A549 (cell line): ENCODE measurements around the gene CCNI. TPM values are rescaled to one million over a fixed set of nuclear protein-coding genes. Genes with fewer than 3 reads are reported as not detected.

ENCODE experiments used
- ATAC-seq, 2 experiments: fragments of 200-7000 bp in 1 of 2; fragments of >200 bp in 1 of 2; cut with Nextera tagmentation in 1 of 2; cut with Tn5 transposase in 1 of 2; 3 replicates each; pipeline versions ENCODE4 v1.8.0 to v1.9.1; 2018 to 2020; ENCODE audit warnings: mild to moderate bottlenecking in 1 of 2, moderate library complexity in 1 of 2
- CTCF ChIA-PET: fragments of 300-600 bp; sonication (Branson Sonifier 250); formaldehyde crosslinking; extraction: SDS; loops from one replicate; lab custom pipeline; 2021; ENCODE audit warnings: antibody characterized with exemption, inconsistent platforms; lab: Yijun Ruan, JAX
- POLR2A ChIA-PET: fragments of 350-600 bp; formaldehyde crosslinking; extraction: SDS; loops from one replicate; lab custom pipeline; 2021; ENCODE audit warnings: antibody characterized with exemption, inconsistent platforms; lab: Yijun Ruan, JAX
- DNase-seq, 2 experiments: peaks; one replicate each; pipeline versions ENCODE4 v3.0.0 to v3.0.0-alpha.2; 2011 to 2016; ENCODE audit warnings: low read depth in 1 of 2, low spot score in 1 of 2
- FAIRE-seq: peaks from 2 replicates; lab custom pipeline; 2011; peaks lifted over from hg19 to GRCh38; lab: Jason Lieb, UNC
- H3K27ac ChIP-seq, 2 experiments: fragments of >200 bp; sonication (Bioruptor Twin); formaldehyde crosslinking; 3 replicates each; pipeline ENCODE4 v1.5.1; 2016 to 2017
- H3K4me1 ChIP-seq: fragments of >200 bp; sonication (Bioruptor Twin); formaldehyde crosslinking; 3 replicates; pipeline ENCODE4 v1.6.1; 2016
- H3K4me2 ChIP-seq: fragments of >200 bp; sonication (Bioruptor Twin); formaldehyde crosslinking; 3 replicates; pipeline ENCODE4 v1.6.1; 2016
- H3K4me3 ChIP-seq: fragments of >200 bp; sonication (Bioruptor Twin); formaldehyde crosslinking; 3 replicates; pipeline ENCODE4 v1.5.1; 2016
- H3K9me3 ChIP-seq: fragments of >200 bp; sonication (Bioruptor Twin); formaldehyde crosslinking; 3 replicates; pipeline ENCODE4 v1.6.1; 2016
- ATOH8 ChIP-seq: fragments of 250-450 bp; sonication (Bioruptor Pico); IDR thresholded peaks from 2 replicates; pipeline ENCODE4 v1.5.0; 2020; ENCODE audit warnings: low read depth, mild to moderate bottlenecking, moderate library complexity
- BHLHE40 ChIP-seq: IDR thresholded peaks from 2 replicates; pipeline ENCODE4 v1.6.1; 2012; ENCODE audit warnings: low read depth, low read length, inconsistent platforms
- CBX8 ChIP-seq: fragments of 200-600 bp; sonication (generic); IDR thresholded peaks from 2 replicates; pipeline ENCODE4 v1.6.1; 2016
- CEBPB ChIP-seq, 2 experiments: fragments of >200 bp in 1 of 2; sonication (Bioruptor Twin) in 1 of 2; formaldehyde crosslinking in 1 of 2; IDR thresholded peaks; 2 replicates each; pipeline ENCODE4 v1.6.1; 2012 to 2016
- CHD4 ChIP-seq: fragments of 200-600 bp; sonication (generic); IDR thresholded peaks from 2 replicates; pipeline ENCODE4 v1.6.1; 2016; ENCODE audit warnings: antibody characterized with exemption, mild to moderate bottlenecking, borderline replicate concordance
- EHMT2 ChIP-seq: fragments of 200-600 bp; sonication (generic); IDR thresholded peaks from 2 replicates; pipeline ENCODE4 v1.6.1; 2016; ENCODE audit warnings: antibody characterized with exemption, low read depth, mild to moderate bottlenecking, moderate library complexity
- EP300 ChIP-seq, 2 experiments: fragments of >200 bp; sonication (Bioruptor Twin); formaldehyde crosslinking; IDR thresholded peaks; 2 replicates in 1 of 2; 3 replicates in 1 of 2; pipeline ENCODE4 v1.6.1; 2016 to 2017
- ESRRA ChIP-seq: fragments of 150-350 bp; IDR thresholded peaks from 2 replicates; pipeline ENCODE4 v1.6.1; 2014; ENCODE audit warnings: mild to moderate bottlenecking, low read length, borderline replicate concordance
- FOSL2 ChIP-seq, 2 experiments: fragments of 450-650 bp in 1 of 2; fragments of >200 bp in 1 of 2; sonication (Bioruptor Twin) in 1 of 2; formaldehyde crosslinking; IDR thresholded peaks; 2 replicates each; pipeline versions ENCODE4 v1.5.0 to v1.6.1; 2016 to 2020; ENCODE audit warnings: mild to moderate bottlenecking in 1 of 2, moderate library complexity in 1 of 2
- HDAC2 ChIP-seq: fragments of 200-600 bp; sonication (generic); IDR thresholded peaks from 2 replicates; pipeline ENCODE4 v1.6.1; 2016
- HOXA7 ChIP-seq: fragments of 250-450 bp; sonication (Bioruptor Pico); IDR thresholded peaks from 2 replicates; pipeline ENCODE4 v1.5.0; 2020; ENCODE audit warnings: mild to moderate bottlenecking, moderate library complexity
- HOXB13 ChIP-seq: fragments of 250-450 bp; sonication (Bioruptor Pico); IDR thresholded peaks from 2 replicates; pipeline ENCODE4 v1.5.0; 2020; ENCODE audit warnings: low read depth, mild to moderate bottlenecking, moderate library complexity
- HOXB5 ChIP-seq: fragments of 250-450 bp; sonication (Bioruptor Pico); IDR thresholded peaks from 2 replicates; pipeline ENCODE4 v1.5.0; 2020; ENCODE audit warnings: mild to moderate bottlenecking, moderate library complexity
- KDM5A ChIP-seq: fragments of 200-600 bp; sonication (generic); IDR thresholded peaks from 2 replicates; pipeline ENCODE4 v1.6.1; 2016; ENCODE audit warnings: antibody characterized with exemption, mild to moderate bottlenecking
- MYC ChIP-seq: IDR thresholded peaks from 2 replicates; pipeline ENCODE4 v1.6.1; 2012; ENCODE audit warnings: mild to moderate bottlenecking, inconsistent platforms, low read length, improper control_type of control experiment, borderline replicate concordance
- POLR2A ChIP-seq: IDR thresholded peaks from 2 replicates; pipeline ENCODE4 v1.6.1; 2012; ENCODE audit warnings: mild to moderate bottlenecking, low read length
- SMC3 ChIP-seq: fragments of >200 bp; sonication (Bioruptor Twin); formaldehyde crosslinking; IDR thresholded peaks from 3 replicates; pipeline ENCODE4 v1.6.1; 2018; ENCODE audit warnings: inconsistent platforms
- SREBF2 ChIP-seq: fragments of 450-650 bp; IDR thresholded peaks from 2 replicates; pipeline ENCODE4 v1.6.1; 2014; ENCODE audit warnings: mild to moderate bottlenecking, moderate library complexity
- ZFP36 ChIP-seq: fragments of 450-650 bp; IDR thresholded peaks from 2 replicates; pipeline ENCODE4 v1.6.1; 2014; ENCODE audit warnings: borderline replicate concordance; ENCODE audit not compliant: partially characterized antibody
- ZNF302 ChIP-seq: fragments of 250-450 bp; sonication (Bioruptor Pico); IDR thresholded peaks from 2 replicates; pipeline ENCODE4 v1.9.0; 2021; ENCODE audit warnings: inconsistent platforms, mild to moderate bottlenecking, moderate library complexity
- WGBS: methylation state at CpG from one replicate; pipeline ENCODE4 v1.1.6; 2017; ENCODE audit errors: missing lambda C conversion rate; 5-methylcytosine and 5-hydroxymethylcytosine counted together
- polyA plus RNA-seq, 4 experiments: library from polyadenylated mRNA; depleted of rRNA in 3 of 4; stranded (reverse); fragments of >200 nt; fragmentation: RNase III in 1 of 4; extraction: RNeasy Plus Mini Kit Qiagen cat#74134 plus additional on column Dnase treatment in 1 of 4; gene quantifications; 2 replicates in 3 of 4; 3 replicates in 1 of 4; pipeline ENCODE4 v1.2.3, GENCODE V29; 2011 to 2017
- TF ChIP-seq, protein P1 (sequence below): fragments of >200 bp; sonication (Bioruptor Twin); formaldehyde crosslinking; IDR thresholded peaks from 3 replicates; pipeline ENCODE4 v1.6.1; 2016
- TF ChIP-seq, protein P2 (sequence below): IDR thresholded peaks from 2 replicates; pipeline ENCODE4 v1.6.1; 2012; ENCODE audit warnings: low read depth, borderline replicate concordance
- TF ChIP-seq, protein P3 (sequence below): fragments of 200-600 bp; sonication (generic); IDR thresholded peaks from 2 replicates; pipeline ENCODE4 v1.6.1; 2016; ENCODE audit warnings: antibody characterized with exemption, mild to moderate bottlenecking, moderate library complexity
- TF ChIP-seq, protein P4 (sequence below): IDR thresholded peaks from 2 replicates; pipeline ENCODE4 v1.6.1; 2012
- TF ChIP-seq, protein P5 (sequence below): fragments of 250-450 bp; sonication (Bioruptor Pico); IDR thresholded peaks from 2 replicates; pipeline ENCODE4 v1.5.0; 2021; ENCODE audit warnings: mild to moderate bottlenecking, moderate library complexity, borderline replicate concordance

The CCNI gene
- polyA plus RNA-seq, 2 of the 4 experiments (the other 2 are of a cell fraction), result 73.8 to 117 TPM

DNA sequence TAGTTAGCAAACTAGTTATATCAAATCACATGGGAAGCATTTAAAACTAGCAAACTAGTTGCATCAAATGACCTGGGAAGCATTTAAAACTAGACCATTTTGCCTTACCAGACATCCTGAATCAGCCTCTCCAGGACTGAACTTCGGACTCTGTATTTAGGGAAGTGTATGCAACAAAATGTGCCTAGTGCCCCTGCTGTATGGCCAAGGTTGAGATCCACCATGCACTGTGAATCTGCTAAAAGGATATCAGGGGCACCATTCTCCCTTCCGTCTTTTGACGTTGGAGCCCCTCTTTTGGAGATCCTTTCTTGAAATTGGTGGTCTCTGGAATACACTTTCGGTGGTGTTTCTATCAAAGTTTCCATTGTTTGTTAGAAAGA is 49.5 kb downstream of the CCNI start:
- ATAC-seq (no peak), DNase-seq (no peak), FAIRE-seq (no peak)
- Histone ChIP-seq H3K4me1 (no peaks in the 10 kb centered on the region; the same call in 2 of the 3 replicates), H3K4me3 (no peak overlapping the region), H3K27ac (no peak overlapping the region), H3K9me3 (no peaks in the 10 kb centered on the region), H3K4me2 (no peak overlapping the region)
- 91% methylated on average over 4 of the region's 4 CpGs for WGBS
- TF ChIP-seq EHMT2, result no peak
- no peak for TF ChIP-seq ZNF302 (CRISPR knock-in tag)
- TF ChIP-seq FOSL2 (IDR thresholded peaks at IDR 0.05), result no peak
- TF ChIP-seq FOSL2 (CRISPR knock-in tag; IDR thresholded peaks at IDR 0.05), result no peak
- TF ChIP-seq EP300 (IDR thresholded peaks at IDR 0.05), result no peak
- TF ChIP-seq ESRRA, result no peak
- no peak for TF ChIP-seq SREBF2
- no peak for TF ChIP-seq HDAC2
- TF ChIP-seq MYC, result no peak
- TF ChIP-seq SMC3, result no peak
- TF ChIP-seq, protein P1, sequence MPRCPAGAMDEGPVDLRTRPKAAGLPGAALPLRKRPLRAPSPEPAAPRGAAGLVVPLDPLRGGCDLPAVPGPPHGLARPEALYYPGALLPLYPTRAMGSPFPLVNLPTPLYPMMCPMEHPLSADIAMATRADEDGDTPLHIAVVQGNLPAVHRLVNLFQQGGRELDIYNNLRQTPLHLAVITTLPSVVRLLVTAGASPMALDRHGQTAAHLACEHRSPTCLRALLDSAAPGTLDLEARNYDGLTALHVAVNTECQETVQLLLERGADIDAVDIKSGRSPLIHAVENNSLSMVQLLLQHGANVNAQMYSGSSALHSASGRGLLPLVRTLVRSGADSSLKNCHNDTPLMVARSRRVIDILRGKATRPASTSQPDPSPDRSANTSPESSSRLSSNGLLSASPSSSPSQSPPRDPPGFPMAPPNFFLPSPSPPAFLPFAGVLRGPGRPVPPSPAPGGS, result no peak
- TF ChIP-seq, protein P2, sequence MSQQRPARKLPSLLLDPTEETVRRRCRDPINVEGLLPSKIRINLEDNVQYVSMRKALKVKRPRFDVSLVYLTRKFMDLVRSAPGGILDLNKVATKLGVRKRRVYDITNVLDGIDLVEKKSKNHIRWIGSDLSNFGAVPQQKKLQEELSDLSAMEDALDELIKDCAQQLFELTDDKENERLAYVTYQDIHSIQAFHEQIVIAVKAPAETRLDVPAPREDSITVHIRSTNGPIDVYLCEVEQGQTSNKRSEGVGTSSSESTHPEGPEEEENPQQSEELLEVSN, result no peak
- TF ChIP-seq, protein P3, sequence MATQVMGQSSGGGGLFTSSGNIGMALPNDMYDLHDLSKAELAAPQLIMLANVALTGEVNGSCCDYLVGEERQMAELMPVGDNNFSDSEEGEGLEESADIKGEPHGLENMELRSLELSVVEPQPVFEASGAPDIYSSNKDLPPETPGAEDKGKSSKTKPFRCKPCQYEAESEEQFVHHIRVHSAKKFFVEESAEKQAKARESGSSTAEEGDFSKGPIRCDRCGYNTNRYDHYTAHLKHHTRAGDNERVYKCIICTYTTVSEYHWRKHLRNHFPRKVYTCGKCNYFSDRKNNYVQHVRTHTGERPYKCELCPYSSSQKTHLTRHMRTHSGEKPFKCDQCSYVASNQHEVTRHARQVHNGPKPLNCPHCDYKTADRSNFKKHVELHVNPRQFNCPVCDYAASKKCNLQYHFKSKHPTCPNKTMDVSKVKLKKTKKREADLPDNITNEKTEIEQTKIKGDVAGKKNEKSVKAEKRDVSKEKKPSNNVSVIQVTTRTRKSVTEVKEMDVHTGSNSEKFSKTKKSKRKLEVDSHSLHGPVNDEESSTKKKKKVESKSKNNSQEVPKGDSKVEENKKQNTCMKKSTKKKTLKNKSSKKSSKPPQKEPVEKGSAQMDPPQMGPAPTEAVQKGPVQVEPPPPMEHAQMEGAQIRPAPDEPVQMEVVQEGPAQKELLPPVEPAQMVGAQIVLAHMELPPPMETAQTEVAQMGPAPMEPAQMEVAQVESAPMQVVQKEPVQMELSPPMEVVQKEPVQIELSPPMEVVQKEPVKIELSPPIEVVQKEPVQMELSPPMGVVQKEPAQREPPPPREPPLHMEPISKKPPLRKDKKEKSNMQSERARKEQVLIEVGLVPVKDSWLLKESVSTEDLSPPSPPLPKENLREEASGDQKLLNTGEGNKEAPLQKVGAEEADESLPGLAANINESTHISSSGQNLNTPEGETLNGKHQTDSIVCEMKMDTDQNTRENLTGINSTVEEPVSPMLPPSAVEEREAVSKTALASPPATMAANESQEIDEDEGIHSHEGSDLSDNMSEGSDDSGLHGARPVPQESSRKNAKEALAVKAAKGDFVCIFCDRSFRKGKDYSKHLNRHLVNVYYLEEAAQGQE, result no peak
- no peak for TF ChIP-seq CEBPB (IDR thresholded peaks at IDR 0.05)
- no peak for TF ChIP-seq BHLHE40
- TF ChIP-seq, protein P4, sequence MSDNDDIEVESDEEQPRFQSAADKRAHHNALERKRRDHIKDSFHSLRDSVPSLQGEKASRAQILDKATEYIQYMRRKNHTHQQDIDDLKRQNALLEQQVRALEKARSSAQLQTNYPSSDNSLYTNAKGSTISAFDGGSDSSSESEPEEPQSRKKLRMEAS, result no peak
- TF ChIP-seq, protein P5, sequence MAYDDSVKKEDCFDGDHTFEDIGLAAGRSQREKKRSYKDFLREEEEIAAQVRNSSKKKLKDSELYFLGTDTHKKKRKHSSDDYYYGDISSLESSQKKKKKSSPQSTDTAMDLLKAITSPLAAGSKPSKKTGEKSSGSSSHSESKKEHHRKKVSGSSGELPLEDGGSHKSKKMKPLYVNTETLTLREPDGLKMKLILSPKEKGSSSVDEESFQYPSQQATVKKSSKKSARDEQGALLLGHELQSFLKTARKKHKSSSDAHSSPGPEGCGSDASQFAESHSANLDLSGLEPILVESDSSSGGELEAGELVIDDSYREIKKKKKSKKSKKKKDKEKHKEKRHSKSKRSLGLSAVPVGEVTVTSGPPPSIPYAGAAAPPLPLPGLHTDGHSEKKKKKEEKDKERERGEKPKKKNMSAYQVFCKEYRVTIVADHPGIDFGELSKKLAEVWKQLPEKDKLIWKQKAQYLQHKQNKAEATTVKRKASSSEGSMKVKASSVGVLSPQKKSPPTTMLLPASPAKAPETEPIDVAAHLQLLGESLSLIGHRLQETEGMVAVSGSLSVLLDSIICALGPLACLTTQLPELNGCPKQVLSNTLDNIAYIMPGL, result no peak
- POLR2A ChIA-PET, result no interaction called here
- CTCF ChIA-PET, result no interaction called here

DNA sequence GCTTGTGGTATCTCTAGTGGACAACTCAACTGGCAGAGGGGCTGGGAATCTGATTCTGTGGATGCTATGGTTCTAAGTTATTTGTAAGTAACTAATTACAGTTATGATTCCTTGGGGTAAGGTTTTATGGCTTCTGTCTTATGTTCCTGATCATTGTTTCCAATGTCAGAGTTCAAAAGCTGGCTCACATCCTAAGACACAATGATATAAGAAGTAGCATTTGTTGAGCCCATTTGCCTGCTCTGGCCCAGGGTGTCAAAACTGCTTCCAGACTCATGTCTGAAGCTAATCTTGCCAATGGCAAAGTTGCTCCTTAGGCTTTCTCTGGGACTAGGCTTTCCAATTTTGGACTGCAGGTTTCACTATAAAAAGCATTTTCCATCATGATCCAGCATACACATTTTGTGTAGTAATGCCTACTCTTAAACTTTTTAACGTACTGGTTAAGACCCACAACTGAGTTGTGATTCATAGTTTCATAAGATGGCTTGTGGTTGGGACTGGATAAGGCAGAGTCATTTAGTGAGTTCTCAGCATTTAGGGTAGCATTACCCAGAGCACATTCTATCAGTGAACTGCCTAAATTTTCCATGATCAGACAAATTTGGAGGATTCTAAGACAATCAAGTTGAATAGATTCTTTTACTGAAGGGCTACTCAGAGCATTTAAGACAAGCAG is 50.0 kb downstream of the CCNI start:
- ATAC-seq, result no peak

More for the DNA sequence above, 50.0 kb downstream of the CCNI start:
- no peaks in the 10 kb centered on the region for H3K9me3 ChIP-seq
- ChIA-PET CTCF (no interaction called here), POLR2A (no interaction called here)
- H3K4me3 ChIP-seq, result no peak overlapping the region
- H3K4me2 ChIP-seq, result no peak overlapping the region
- 92% methylated on average over 1 of the region's 1 CpG for WGBS
- FAIRE-seq (no peak), DNase-seq (no peak)
- H3K27ac ChIP-seq, result no peak overlapping the region
- no peak for TF ChIP-seq ESRRA
- TF ChIP-seq HOXA7 (CRISPR knock-in tag), result no peak
- no peak for TF ChIP-seq HOXB5
- no peak for TF ChIP-seq POLR2A
- no peak for TF ChIP-seq HOXB13
- TF ChIP-seq CHD4, result no peak
- no peak for TF ChIP-seq CBX8
- no peak for TF ChIP-seq EHMT2
- TF ChIP-seq ZNF302 (CRISPR knock-in tag), result no peak
- TF ChIP-seq ZFP36, result no peak
- no peak for TF ChIP-seq KDM5A
- no peak for TF ChIP-seq ATOH8
- no peaks in the 10 kb centered on the region; the same call in 2 of the 3 replicates for H3K4me1 ChIP-seq
